ENCODE measurements around the gene PCDHGA6.
A peak's percentile ranks its signal among the peaks of the same experiment; 100 is the strongest.
"Not testable (repeated sequence)": the region's sequence is repeated elsewhere in the genome, so short reads cannot be mapped to it uniquely, and the experiment has no call there.

PCDHGA6 gene

GRCh38 chr5:141392429-141393198, 18.9 kb downstream of the PCDHGA6 start, which contains the start of gene PCDHGA8:
PCDHGA8 (plus strand) TSS chr5:141392633; CDS start chr5:141392814, 181 bp downstream.
- no peak for DNase-seq (ENCODE audit: low read depth in 2 of 2)

DNA sequence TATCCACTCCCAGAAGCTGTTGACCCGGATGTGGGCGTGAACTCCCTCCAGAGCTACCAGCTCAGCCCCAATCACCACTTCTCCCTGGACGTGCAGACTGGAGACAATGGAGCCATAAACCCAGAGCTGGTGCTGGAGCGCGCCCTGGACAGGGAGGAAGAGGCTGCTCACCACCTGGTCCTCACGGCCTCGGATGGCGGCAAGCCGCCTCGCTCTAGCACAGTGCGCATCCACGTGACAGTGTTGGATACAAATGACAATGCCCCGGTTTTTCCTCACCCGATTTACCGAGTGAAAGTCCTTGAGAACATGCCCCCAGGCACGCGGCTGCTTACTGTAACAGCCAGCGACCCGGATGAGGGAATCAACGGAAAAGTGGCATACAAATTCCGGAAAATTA, 19.6 kb downstream of the PCDHGA6 start:
- no peak for DNase-seq (ENCODE audit: low read depth in 2 of 2)

DNA sequence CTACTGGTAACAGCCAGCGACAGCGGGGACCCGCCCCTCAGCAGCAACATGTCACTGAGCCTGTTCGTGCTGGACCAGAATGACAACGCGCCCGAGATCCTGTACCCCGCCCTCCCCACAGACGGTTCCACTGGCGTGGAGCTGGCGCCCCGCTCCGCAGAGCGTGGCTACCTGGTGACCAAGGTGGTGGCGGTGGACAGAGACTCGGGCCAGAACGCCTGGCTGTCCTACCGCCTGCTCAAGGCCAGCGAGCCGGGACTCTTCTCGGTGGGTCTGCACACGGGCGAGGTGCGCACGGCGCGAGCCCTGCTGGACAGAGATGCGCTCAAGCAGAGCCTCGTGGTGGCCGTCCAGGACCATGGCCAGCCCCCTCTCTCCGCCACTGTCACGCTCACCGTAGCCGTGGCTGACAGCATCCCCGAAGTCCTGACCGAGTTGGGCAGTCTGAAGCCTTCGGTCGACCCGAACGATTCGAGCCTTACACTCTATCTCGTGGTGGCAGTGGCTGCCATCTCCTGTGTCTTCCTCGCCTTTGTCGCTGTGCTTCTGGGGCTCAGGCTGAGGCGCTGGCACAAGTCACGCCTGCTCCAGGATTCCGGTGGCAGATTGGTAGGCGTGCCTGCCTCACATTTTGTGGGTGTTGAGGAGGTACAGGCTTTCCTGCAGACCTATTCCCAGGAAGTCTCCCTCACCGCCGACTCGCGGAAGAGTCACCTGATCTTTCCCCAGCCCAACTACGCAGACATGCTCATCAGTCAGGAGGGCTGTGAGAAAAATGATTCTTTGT, 20.9 kb downstream of the PCDHGA6 start:
- DNase-seq (ENCODE audit: low read depth in 2 of 2): not testable (repeated sequence)

DNA sequence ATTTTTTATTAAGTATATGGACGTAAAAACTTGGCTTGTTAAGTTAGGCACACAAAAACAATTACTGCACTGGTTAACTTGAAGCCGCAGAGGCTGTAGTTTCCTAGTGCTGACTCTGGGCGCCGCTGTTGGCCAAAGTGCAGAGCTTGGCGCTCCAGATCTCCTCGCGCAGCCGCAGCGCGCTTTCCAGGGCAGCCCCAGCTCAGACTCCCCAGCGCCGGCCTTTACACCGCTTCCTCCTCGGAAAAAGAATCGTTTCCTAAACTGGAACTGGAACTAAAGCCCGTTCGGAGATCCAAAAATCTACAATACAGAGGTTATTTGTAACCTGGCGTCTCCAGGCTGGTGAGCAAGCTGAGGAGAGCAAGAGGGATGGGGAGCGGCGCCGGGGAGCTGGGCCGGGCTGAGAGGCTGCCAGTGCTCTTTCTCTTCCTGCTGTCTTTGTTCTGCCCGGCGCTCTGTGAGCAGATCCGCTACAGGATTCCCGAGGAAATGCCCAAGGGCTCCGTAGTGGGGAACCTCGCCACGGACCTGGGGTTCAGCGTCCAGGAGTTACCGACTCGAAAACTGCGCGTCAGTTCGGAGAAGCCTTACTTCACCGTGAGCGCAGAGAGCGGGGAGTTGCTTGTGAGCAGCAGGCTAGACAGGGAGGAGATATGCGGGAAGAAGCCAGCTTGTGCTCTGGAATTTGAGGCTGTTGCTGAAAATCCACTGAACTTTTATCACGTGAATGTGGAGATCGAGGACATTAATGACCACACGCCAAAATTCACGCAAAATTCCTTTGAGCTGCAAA, 24.3 kb downstream of the PCDHGA6 start, which contains the start of gene PCDHGB5:
Gene PCDHGB5, plus strand, starts transcription at position 192 of the 796 bp plus-strand sequence. Its CDS starts 181 bp downstream, at position 373.
- DNase-seq (ENCODE audit: low read depth in 2 of 2): not testable (repeated sequence)

- DNase-seq (ENCODE audit: low read depth in 2 of 2): no peak
Measured at GRCh38 chr5:141398608-141399007, 24.9 kb downstream of the PCDHGA6 start.

GRCh38 chr5:141399555-141400258, 26.0 kb downstream of the PCDHGA6 start:
- DNase-seq (ENCODE audit: low read depth in 2 of 2): no peak

- no peak for DNase-seq (ENCODE audit: low read depth in 2 of 2)
Measured at GRCh38 chr5:141402553-141403243, 29.0 kb downstream of the PCDHGA6 start, which contains the start of gene PCDHGA9. PCDHGA9 (plus strand) TSS chr5:141402778; CDS start chr5:141402953, 175 bp downstream.

GRCh38 chr5:141403387-141403786, 29.7 kb downstream of the PCDHGA6 start:
- no peak for DNase-seq (ENCODE audit: low read depth in 2 of 2)

DNA sequence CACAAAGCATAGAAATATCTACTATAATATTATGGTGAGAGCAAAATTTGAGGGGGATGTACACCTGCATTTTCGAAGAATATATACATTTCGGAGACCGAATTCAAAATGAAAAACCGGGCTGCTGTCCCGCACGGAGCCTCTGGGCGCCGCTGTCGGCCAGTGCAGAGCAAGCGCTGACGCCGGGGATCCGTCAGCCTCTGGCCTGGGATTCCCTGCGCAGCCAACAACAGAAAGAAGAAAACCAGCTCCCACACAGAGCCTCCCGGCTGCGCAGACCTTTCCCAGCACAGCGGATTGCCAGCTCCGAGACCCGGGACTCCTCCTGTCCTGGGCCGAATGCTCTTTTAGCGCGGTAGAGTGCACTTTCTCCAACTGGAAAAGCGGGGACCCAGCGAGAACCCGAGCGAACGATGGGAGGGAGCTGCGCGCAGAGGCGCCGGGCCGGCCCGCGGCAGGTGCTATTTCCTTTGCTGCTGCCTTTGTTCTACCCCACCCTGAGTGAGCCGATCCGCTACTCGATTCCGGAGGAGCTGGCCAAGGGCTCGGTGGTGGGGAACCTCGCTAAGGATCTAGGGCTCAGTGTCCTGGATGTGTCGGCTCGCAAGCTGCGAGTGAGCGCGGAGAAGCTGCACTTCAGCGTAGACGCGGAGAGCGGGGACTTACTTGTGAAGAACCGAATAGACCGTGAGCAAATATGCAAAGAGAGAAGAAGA, 34.3 kb downstream of the PCDHGA6 start, which contains the start of gene PCDHGB6:
Gene PCDHGB6, plus strand, starts transcription at position 232 of the 716 bp plus-strand sequence. Its CDS starts 182 bp downstream, at position 414.
- DNase-seq (ENCODE audit: low read depth in 2 of 2): peak in 1 of 2 experiments; percentile 33

DNA sequence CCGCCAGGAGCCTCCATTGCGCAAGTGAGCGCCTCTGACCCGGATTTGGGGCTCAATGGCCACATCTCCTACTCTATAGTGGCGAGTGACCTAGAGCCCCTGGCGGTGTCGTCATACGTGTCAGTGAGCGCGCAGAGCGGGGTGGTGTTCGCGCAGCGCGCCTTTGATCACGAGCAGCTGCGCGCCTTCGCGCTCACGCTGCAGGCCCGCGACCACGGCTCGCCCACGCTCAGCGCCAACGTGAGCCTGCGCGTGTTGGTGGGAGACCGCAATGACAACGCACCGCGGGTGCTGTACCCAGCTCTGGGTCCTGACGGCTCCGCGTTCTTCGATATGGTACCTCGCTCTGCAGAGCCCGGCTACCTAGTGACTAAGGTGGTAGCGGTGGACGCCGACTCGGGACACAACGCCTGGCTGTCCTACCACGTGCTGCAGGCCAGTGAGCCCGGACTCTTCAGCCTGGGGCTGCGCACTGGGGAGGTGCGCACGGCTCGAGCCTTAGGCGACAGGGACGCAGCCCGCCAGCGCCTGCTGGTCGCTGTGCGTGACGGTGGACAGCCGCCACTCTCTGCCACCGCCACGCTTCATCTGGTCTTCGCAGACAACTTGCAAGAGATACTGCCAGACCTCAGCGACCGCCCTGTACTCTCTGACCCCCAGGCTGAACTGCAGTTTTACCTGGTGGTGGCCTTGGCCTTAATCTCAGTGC, 36.1 kb downstream of the PCDHGA6 start:
- no peak for DNase-seq (ENCODE audit: low read depth in 2 of 2)

- DNase-seq (ENCODE audit: low read depth in 2 of 2): no peak
Measured at GRCh38 chr5:141411575-141411974, 37.9 kb downstream of the PCDHGA6 start.

DNA sequence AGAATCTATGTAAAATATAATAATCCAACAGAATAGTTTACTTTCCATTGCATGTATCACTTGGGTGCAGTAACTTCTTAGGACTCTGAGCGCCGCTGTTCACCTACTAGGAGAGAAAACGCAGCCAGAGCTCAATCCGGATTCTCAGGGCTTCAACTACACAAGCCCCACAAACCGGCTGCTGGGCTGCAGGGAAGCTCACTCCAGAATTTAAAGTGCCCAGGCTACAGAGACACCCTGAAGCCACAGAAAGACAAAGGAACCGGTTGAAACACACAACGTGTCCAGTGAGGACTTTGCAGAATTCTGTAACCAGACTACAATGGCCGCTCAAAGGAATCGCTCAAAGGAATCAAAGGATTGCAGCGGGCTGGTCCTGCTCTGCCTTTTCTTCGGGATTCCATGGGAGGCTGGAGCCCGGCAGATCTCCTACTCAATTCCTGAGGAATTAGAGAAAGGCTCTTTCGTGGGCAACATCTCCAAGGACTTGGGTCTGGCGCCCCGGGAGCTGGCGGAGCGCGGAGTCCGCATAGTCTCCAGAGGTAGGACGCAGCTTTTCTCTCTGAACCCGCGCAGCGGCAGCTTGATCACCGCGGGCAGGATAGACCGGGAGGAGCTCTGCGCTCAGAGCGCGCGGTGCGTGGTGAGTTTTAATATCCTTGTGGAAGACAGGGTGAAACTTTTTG, 39.3 kb downstream of the PCDHGA6 start, which contains the start of gene PCDHGA10:
Gene PCDHGA10, plus strand, starts transcription at position 134 of the 686 bp plus-strand sequence. Its CDS starts 189 bp downstream, at position 323.
- DNase-seq (ENCODE audit: low read depth in 2 of 2): peak in 1 of 2 experiments; percentile 50

DNA sequence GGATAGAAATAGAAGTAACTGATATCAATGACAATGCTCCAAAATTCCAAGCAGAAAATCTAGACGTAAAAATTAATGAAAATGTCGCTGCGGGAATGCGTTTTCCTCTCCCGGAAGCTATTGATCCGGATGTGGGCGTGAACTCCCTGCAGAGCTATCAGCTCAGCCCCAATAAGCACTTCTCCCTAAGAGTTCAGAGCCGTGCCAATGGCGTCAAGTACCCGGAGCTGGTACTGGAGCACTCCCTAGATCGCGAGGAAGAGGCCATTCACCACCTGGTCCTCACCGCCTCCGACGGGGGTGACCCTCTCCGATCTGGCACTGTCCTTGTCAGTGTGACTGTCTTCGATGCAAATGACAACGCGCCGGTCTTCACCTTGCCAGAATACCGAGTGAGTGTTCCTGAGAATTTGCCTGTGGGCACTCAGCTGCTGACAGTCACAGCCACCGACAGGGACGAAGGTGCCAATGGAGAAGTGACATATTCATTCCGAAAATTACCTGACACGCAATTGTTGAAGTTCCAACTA, 39.9 kb downstream of the PCDHGA6 start:
- no peak for DNase-seq (ENCODE audit: low read depth in 2 of 2)

DNA sequence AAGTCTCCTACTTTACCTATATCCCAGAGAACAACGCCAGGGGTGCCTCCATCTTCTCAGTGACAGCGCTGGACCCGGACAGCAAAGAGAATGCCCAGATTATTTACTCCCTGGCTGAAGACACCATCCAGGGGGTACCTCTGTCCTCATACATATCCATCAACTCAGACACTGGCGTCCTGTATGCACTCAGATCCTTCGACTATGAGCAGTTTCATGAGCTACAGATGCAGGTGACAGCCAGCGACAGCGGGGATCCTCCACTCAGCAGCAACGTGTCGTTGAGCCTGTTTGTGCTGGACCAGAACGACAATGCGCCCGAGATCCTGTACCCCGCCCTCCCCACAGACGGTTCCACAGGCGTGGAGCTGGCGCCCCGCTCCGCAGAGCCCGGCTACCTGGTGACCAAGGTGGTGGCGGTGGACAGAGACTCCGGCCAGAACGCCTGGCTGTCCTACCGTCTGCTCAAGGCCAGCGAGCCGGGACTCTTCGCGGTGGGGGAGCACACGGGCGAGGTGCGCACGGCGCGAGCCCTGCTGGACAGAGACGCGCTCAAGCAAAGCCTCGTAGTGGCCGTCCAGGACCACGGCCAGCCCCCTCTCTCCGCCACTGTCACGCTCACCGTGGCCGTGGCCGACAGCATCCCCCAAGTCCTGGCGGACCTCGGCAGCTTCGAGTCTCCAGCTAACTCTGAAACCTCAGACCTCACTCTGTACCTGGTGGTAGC, 41.0 kb downstream of the PCDHGA6 start:
- not testable (repeated sequence) for DNase-seq (ENCODE audit: low read depth in 2 of 2)

DNA sequence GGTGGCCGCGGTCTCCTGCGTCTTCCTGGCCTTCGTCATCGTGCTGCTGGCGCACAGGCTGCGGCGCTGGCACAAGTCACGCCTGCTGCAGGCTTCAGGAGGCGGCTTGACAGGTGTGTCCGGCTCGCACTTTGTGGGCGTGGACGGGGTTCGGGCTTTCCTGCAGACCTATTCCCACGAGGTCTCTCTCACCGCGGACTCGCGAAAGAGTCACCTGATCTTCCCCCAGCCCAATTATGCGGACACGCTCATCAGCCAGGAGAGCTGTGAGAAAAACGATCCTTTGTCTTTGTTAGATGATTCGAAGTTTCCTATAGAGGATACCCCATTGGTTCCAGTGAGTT, 41.6 kb downstream of the PCDHGA6 start:
- DNase-seq (ENCODE audit: low read depth in 2 of 2): not testable (repeated sequence)

- peak in 1 of 2 experiments; percentile 54 for DNase-seq (ENCODE audit: low read depth in 2 of 2)
Measured at GRCh38 chr5:141417494-141418172, 43.9 kb downstream of the PCDHGA6 start, which contains the start of gene PCDHGB7. PCDHGB7 (plus strand) TSS chr5:141417677; CDS start chr5:141417860, 183 bp downstream.
